Stromal cell of bone marrow (primary cell): Measurements from ENCODE around the gene LRP8.

Experiments used
- DNase-seq: peaks from one replicate; pipeline ENCODE4 v3.0.0-alpha.2; 2012; ENCODE audit warnings: low read depth

LRP8 gene

GRCh38 chr1:53339736-53340635, 12.1 kb upstream of the LRP8 start:
- DNase-seq: no peak

- DNase-seq: no peak
These were observed 10.6 kb upstream of the LRP8 start for GRCh38 chr1:53338423-53338822.

- no peak for DNase-seq
These were observed 9.6 kb upstream of the LRP8 start for GRCh38 chr1:53337499-53337898.

GRCh38 chr1:53336146-53336545, 8.3 kb upstream of the LRP8 start:
- no peak for DNase-seq

- no peak for DNase-seq
These were observed 7.8 kb upstream of the LRP8 start for GRCh38 chr1:53335661-53336060.

GRCh38 chr1:53334781-53335180, 6.9 kb upstream of the LRP8 start:
- no peak for DNase-seq

GRCh38 chr1:53334312-53334711, 6.4 kb upstream of the LRP8 start:
- no peak for DNase-seq

- no peak for DNase-seq
These were observed 5.0 kb upstream of the LRP8 start for GRCh38 chr1:53332833-53333232.

- no peak for DNase-seq
These were observed 4.3 kb upstream of the LRP8 start for GRCh38 chr1:53332186-53332564.

GRCh38 chr1:53331446-53332185, 3.7 kb upstream of the LRP8 start:
- no peak for DNase-seq

GRCh38 chr1:53330819-53331218, 2.9 kb upstream of the LRP8 start:
- no peak for DNase-seq

- no peak for DNase-seq
These were observed 950 bp upstream of the LRP8 start for GRCh38 chr1:53328541-53329499.

- no peak for DNase-seq
These were observed 522 bp downstream of the LRP8 start for GRCh38 chr1:53327182-53327913.

GRCh38 chr1:53326598-53327181, 1.2 kb downstream of the LRP8 start:
- DNase-seq: no peak

- DNase-seq: peak; percentile 43
These were observed 1.7 kb downstream of the LRP8 start for GRCh38 chr1:53326088-53326597.

- no peak for DNase-seq
These were observed 2.4 kb downstream of the LRP8 start for GRCh38 chr1:53325326-53326087.

- no peak for DNase-seq
These were observed 3.1 kb downstream of the LRP8 start for GRCh38 chr1:53324728-53325297.

GRCh38 chr1:53324321-53324720, 3.5 kb downstream of the LRP8 start:
- DNase-seq: no peak

- no peak for DNase-seq
These were observed 4.6 kb downstream of the LRP8 start for GRCh38 chr1:53323316-53323715.
